AG09309 (cell line): ENCODE results near the gene SUMO2.
"Not testable (repeated sequence)": the region's sequence is repeated elsewhere in the genome, so short reads cannot be mapped to it uniquely, and the experiment has no call there.

Experiments used
- DNase-seq: peaks from one replicate; pipeline ENCODE4 v3.0.0-alpha.2; 2010; ENCODE audit warnings: low read depth
- H3K4me3 ChIP-seq: 2 replicates; pipeline ENCODE4 v1.5.1; 2011; ENCODE audit warnings: mild to moderate bottlenecking, low read depth, low read length, moderate library complexity; ENCODE audit not compliant: control insufficient read depth
- TF ChIP-seq, protein P1 (sequence below): IDR thresholded peaks from 2 replicates; pipeline ENCODE4 v1.5.1; 2011; ENCODE audit warnings: mild to moderate bottlenecking, low read depth, low read length, inconsistent platforms; ENCODE audit not compliant: insufficient read depth, control insufficient read depth; ENCODE audit errors: missing control alignments

SUMO2 gene

DNA sequence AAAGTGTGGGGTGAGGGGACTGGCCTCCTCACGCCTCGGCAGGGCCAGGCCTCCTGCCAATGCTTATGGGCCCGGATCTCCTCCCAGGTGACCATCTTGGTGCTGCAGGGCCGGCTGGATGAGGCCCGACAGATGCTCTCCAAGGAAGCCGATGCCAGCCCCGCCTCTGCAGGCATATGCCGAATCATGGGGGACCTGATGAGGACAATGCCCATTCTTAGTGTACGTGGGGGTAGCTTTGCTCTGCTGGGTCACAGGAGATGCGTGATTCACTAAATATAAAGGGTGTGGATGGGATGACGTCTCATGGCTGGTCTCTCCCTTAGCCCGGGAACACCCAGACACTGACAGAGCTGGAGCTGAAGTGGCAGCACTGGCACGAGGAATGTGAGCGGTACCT, 42.3 kb upstream of the SUMO2 start:
- H3K4me3 ChIP-seq = no peak overlapping the region
- TF ChIP-seq, protein P1, sequence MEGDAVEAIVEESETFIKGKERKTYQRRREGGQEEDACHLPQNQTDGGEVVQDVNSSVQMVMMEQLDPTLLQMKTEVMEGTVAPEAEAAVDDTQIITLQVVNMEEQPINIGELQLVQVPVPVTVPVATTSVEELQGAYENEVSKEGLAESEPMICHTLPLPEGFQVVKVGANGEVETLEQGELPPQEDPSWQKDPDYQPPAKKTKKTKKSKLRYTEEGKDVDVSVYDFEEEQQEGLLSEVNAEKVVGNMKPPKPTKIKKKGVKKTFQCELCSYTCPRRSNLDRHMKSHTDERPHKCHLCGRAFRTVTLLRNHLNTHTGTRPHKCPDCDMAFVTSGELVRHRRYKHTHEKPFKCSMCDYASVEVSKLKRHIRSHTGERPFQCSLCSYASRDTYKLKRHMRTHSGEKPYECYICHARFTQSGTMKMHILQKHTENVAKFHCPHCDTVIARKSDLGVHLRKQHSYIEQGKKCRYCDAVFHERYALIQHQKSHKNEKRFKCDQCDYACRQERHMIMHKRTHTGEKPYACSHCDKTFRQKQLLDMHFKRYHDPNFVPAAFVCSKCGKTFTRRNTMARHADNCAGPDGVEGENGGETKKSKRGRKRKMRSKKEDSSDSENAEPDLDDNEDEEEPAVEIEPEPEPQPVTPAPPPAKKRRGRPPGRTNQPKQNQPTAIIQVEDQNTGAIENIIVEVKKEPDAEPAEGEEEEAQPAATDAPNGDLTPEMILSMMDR = no peak
- DNase-seq = no peak

DNA sequence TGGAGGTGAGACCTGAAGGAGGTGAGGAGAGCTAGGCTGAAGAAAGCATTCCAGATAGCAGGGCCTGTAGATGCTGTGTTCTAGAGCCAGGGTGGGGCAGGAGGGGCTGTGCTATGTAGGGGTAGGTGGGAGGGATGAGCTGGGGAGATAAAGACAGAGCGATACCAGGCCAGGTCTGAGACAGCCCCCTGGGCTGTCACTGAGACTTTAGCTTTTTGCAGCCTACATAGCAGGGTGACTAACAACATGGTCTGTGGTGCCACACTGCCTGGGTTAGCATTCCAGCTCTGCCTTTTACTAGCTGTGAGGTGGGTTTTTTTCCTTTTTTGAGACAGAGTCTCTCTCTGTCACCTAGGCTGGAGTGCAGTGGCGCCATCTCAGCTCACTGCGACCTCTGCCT, 37.1 kb upstream of the SUMO2 start:
- TF ChIP-seq, protein P1 = no peak
- DNase-seq = no peak
- H3K4me3 ChIP-seq = no peak overlapping the region

DNA sequence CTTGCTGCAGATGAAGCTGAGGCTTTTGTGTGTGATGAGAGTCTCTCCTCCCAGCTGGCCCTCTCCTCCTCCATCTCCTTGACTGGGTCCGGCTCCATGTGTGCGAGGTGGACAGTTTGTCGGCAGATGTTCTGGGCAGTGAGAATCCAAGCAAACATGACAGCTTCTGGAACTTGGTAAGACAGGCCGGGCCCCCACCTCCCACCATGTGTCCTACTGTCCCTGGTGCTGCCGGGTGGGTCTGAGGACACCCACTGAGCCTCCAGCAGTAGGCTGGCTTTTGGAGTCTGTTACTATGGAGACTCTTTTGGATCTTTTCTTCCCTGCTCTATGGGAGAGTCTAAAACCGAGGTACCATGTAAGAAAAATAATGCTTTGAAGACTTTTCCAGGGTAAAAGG, 35.4 kb upstream of the SUMO2 start:
- TF ChIP-seq, protein P1 = no peak
- no peak for DNase-seq
- H3K4me3 ChIP-seq = no peak overlapping the region

DNA sequence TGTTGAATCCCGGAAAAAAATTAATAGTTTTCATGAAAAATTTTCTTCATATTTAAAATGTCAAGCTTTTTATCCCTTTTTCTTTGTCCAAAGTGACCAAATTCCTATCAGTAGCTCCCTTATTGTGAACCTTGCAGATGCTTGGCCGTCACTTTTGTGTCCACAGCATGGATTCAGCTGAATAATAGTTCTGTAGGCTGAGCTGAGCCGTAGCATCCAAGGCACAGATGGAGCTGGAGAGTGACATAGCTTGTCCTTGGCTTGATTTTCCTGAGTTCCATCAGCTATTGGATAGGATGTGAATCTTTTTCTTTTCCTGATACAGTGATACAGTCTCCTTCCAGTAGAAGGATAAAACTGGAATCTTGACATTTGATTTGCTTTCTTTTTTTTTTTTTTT, 26.3 kb upstream of the SUMO2 start:
- no peak overlapping the region for H3K4me3 ChIP-seq
- DNase-seq = no peak
- TF ChIP-seq, protein P1 = no peak

DNA sequence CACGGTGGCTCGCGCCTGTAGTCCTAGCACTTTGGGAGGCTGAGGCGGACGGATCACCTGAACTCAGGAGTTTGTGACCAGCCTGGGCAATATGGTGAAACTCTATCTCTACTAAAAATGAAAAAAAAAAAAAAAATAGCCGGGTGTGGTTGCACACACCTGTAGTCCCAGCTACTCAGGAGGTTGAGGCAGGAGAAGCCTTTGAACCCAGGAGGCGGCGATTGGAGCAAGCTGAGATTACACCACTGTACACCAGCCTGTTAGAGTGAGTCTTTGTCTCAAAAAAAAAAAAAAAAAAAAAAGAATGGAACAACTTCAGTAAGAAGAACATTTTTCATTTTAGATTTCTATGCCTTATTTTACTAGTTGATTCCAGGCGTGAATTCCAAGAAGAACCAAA, 25.4 kb upstream of the SUMO2 start:
- TF ChIP-seq, protein P1 = no peak
- no peak for DNase-seq
- H3K4me3 ChIP-seq = no peak overlapping the region

DNA sequence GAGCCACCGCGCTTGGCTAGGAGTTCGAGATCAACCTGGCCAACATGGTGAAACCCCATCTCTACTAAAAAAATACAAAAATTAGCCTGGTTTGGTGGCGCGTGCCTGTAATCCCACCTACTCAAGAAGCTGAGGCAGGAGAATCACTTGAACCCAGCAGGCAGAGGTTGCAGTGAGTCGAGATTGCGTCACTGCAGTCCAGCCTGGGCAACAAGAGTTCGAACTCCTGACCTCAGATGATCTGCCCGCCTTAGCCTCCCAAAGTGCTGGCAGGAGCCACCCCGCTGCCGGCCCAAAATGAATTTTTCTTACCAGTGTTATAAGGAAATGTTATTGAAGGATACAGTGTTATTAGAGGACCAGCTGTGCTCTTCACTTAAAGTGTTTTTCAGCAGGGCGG, 25.0 kb upstream of the SUMO2 start:
- no peak overlapping the region for H3K4me3 ChIP-seq
- TF ChIP-seq, protein P1 = no peak
- DNase-seq = no peak

DNA sequence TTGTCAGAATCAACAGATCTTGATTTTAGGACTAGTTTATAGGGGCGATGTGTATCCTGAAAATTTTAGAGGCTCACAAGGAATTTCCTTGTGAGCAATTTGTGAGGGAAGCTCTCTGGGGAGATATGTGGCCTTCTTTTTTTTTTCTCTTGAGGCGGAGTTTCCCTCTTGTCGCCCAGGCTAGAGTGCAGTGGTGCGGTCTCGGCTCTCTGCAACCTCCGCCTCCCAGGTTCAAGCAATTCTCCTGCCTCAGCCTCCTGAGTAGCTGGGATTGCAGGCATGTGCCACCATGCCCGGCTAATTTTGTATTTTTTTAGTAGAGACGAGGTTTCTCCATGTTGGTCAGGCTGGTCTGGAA, 24.3 kb upstream of the SUMO2 start:
- H3K4me3 ChIP-seq = peak overlapping the region; percentile 96
- DNase-seq = not testable (repeated sequence)
